LHCN-M2 (cell line): Measurements from ENCODE around the gene RADIL. TPM values are rescaled to one million over a fixed set of nuclear protein-coding genes. Genes with fewer than 3 reads are reported as not detected.

Experiments used
- DNase-seq: peaks from one replicate; pipeline ENCODE4 v3.0.0-alpha.2; 2012; ENCODE audit warnings: low read depth
- total RNA-seq: library from RNA; depleted of rRNA; stranded (reverse); fragments of >200 nt; gene quantifications from 2 replicates; pipeline ENCODE4 v1.2.3, GENCODE V29; 2014

The RADIL gene
- total RNA-seq, 1 experiment from 2014 or later = 2.5 TPM

DNA sequence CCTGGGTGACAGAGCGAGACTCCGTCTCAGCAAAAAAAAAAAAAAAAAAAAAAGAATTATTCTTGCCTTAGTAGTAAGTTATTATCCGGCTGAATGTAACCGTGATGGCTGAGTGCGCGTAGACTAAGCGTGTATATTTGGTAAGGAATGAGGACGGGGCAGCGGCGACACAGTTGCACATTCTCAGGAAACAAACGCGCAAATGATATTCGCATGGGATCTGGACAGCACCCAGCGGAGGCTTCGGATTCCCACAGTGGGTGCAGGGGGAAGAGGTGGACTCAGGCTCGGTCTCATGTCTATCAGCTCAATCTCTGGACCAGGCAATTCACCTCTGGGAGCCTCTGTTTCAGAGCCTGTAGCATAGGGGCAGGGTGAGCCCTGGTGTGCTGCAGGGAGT, 50.8 kb downstream of the RADIL start:
- no peak for DNase-seq

GRCh38 chr7:4831723-4832495, 51.6 kb downstream of the RADIL start:
- no peak for DNase-seq

DNA sequence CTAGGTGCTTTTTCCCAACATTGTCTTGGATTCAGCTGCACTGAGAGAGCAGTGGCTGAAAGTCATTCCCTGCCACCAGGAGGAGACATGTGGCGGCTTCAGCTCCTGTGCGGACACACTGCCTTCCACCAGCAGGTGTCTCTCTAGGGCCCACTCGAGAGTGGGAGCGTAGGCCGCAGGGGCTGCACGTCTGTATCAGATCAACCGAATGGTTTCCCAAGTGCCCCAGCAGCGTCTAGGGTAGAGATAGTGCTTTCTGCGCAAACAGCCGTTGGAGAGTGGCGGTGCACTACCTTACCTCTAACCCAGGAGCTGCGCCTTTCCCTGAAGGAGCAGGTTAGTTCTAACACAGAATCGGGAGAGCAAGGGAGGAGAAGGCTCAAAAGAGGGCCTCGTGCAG, 53.3 kb downstream of the RADIL start:
- DNase-seq = peak; percentile 10

DNA sequence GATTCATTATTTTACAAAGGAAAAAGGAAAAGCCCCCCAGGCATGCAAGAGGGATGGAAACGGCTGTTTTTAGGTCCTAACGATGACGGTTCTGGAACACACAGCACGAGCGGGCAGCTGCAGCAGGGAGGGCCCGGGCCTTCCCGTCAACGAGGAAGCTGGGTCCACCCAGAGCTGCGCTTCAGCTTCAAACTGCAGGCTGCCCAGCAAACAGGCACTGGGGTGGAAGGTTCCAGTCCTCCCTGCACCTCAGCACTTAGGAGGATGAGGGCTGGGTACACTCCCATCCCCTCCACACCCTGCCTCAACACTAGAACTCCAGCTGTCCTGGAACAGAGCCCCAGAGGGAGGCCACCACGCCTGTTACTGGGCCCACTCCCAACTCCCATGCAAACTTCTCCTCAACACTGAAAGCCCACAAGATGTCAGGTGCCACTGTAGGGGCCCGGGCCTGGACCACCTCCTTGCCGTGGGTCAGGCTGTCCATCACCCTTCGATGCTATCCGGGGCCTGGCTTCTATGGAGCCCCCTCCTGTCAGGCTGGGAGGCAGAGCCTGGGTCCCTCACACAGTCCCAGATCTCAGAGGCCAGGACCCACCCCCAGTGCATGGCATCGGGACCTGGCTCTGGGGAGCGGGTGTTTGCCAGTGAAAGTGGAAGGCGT, 54.7 kb downstream of the RADIL start:
- no peak for DNase-seq

DNA sequence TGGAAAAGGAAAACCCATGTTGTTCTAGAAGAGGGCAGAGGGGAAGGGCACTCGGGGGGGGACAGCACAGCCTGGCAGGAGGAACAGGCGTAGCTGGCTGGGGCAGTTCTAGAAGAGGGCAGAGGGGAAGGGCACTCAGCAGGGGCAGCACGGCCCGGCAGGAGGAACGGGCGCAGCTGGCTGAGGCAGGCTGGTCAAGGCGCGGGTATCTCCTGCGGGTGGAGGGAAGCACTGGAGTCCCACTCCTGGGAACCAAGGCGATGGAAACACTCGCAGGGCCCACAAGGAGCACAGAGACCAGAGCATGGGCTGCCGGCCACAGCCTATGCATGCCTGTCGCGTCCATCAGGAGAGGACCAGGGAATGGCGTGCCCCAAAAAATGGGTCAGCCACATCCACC, 58.4 kb downstream of the RADIL start:
- DNase-seq = no peak

- no peak for DNase-seq
Observed at GRCh38 chr7:4824120-4824775, 59.3 kb downstream of the RADIL start.

- DNase-seq = no peak
Observed at GRCh38 chr7:4823441-4824119, 59.9 kb downstream of the RADIL start.

DNA sequence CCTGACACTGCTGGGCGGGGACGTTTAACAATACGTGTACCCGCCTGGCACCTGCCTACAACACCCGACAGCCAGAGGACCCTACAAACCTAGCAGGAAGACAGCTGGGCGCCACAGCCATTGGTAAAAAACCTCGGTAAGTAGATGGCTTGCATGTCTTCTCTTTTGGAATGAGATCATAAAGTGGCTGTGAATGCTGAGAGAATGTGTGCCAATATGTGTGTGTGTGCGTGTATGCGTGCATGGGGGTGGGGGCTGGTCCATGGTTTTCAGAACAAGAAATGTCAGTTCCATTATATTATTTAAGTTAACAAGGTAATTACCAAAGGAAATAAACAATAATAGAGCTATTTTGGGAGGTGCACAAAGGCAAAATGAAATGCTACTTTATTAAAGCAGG, 60.8 kb downstream of the RADIL start:
- no peak for DNase-seq

- DNase-seq = no peak
Observed at GRCh38 chr7:4820967-4821471, 62.5 kb downstream of the RADIL start.

DNA sequence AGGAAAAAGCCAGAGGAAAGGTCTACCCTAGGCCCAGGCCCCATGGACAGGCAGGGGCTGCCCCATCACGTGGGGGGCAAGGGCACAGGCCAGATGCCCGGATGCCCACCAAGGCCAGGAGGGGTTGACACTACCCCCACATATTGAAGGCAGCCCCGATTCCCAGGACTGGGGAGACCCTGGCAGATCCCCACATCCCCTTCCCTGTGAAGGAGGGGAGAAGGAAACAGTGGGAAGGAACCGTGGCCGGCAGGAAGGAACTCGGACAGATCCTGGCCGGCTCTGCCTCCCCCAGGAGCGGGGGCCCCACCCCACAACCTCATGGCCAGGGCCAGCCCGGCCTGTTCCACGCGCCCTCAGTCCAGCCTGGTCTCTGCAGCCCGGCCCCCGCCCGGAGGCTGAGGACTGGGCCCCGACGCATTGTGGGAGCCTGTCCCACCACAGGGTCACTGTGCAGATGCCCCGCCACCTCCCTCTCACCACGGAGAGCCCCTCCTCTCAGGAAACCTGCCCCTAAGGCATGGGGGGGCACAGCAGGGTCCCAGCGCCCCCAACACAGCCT, 63.0 kb downstream of the RADIL start:
- DNase-seq = no peak

DNA sequence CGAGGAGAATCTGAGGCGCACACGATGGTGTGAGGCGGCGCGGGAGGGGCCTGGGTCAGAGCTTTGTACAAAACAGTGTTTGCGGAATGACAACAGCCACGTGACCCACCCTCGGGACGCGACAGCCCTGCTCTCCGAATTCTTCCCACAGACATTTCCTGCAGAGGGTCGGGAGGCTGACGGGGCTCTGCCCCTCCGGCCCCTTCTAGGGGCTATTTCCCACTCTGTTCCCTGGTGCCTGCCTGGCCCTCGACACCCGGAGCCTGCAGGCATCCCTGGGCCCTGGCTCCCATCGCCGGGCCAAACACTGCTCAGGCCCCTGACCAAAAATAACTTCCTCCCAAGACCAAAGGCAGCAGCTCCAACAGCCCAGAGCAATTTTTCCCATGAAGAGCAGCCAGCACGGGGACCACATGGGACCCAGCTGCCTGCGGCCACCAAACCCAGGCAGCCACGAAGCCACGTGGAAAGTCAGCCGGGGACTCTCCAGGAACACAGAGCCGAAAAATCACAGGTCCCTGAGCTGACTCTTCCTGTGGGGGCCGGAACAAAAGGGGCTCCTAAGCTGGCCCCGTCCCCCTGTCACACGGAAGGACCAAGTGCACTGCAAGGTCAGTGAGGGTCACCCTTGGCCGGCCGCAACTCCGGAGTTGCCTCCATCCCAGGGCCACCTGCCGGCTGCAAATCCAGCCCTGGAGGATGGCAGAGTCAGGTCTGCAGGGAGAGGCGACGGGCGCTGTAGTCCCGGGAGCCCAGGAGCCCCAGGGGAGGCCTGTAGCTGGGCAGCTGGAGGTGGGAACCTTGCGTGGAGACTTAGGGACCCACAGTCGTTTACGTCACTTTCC, 63.7 kb downstream of the RADIL start:
- no peak for DNase-seq

- no peak for DNase-seq
Observed at GRCh38 chr7:4818000-4818794, 65.3 kb downstream of the RADIL start.

GRCh38 chr7:4817178-4817901, 66.2 kb downstream of the RADIL start:
- no peak for DNase-seq

DNA sequence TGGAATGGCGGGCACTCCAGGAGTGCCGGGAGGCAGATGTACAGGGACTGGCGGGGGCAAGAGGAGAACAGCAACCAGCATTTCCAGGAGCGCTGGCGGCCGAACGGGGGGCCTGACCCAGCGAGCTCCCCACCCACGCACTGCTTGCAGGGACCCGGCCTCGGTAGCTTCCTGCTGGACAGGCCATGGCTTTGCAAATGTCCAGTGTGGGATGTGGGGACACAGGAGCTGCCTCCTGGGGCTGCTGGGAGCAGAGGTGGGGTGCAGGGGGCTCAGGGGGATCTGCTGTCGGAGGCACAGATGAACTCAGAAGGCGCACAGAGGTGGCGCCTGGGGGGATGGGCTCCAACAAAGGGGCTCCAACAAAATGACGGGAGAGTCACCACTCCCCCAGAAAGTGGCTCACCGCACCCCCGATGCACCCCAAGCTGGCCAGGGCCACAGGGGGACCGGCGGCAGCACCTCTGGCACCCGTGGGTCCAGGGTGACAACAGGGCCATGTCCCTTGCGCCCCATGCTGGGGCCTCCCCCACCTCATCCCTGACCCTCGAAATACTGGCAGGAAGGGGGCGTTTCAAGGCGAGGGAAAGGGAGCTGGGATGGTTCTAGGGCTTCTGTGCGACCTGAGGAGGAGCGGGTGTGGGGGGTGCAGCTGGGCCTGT, 67.0 kb downstream of the RADIL start:
- DNase-seq = no peak

DNA sequence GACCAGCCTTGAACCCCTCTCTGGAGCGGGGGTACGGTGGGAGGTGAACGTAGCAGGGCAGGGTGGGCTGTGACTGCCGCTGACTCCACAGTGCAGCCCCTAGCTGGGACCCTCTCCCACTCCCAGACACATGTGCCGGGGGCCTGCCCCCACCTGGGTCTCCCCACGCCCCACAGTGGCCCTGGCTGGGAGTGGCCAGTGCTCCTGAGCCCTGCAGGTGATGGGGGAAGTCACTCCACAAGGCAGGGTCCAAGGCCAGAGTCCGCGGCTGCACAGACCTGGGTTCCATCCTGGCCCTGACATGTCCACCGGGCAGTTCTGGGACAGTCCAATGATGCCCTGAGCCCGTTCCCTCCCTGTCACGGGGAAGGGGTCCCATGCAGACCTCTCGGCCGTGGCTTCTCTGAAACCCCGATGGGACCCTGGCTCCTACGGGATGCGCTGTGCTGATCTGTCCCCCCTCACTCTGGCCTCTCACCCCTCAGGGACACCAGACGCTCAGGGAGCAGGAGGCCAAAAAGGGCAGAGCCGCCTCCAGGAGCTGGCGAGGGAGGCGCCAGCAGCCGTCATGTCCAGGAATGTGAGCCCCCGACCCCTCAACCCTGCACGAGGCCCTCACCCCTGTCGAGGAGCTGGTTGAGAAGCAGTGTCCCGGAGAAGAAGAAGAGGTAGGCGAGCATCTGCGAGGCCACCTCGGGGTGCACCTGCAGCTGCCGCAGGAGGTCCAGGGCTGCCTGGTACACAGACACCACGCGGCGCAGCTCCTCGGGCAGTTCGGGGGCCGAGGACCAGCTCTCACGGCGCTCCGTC, 67.7 kb downstream of the RADIL start:
- no peak for DNase-seq

DNA sequence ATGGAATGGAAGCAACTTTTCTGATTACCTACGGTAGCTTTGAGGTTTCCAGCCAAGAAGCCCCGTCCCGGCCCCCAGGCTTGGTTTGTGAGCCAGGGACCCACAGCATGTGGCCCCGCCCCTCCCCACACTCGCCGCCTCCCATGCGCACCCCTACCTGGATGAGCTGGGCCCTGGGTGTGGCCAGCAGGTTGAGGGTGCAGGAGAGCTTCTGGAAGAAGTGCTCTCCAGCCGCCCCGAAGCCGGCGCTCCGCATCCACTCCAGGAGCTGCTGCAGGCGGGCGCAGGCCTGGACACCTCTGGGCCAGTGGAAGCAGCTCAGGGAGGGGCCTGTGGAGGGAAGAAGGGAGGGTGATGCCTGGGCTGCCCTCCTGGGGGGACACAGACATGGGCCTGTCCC, 68.4 kb downstream of the RADIL start:
- DNase-seq = no peak

DNA sequence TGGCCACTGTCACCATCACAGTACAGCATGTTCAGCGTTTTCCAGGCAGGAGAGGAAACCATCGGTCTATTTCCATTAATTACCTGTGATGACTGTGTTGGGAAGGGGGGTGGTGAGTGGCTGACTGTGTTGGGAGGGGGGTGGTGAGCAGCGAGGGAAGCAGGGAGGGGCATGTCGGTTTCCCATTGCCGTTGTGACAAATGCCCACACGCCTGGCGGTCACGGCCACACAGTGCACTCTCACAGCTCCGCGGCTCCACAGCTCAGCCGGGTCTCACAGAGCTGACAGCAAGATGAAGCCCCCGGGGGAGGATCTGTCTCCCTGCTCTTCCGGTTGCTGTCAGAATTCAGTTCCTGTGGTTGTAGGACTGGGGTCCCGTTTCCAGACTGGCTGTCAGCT, 69.1 kb downstream of the RADIL start:
- no peak for DNase-seq

DNA sequence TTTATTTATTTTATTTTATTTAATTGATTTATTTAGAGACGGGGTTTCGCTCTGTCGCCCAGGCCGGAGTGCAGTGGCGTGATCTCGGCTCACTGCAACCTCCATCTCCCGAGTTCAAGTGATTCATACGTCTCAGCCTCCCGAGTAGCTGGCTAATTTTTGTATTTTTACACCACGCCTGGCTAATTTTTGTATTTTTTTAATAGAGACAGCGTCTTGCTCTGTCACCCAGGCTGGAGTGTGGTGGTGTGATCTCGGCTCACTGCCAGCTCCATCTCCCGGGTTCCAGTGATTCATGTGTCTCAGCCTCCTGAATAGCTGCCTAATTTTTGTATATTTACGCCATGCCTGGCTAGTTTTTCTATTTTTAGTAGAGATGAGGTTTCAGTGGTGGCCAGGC, 73.8 kb downstream of the RADIL start:
- no peak for DNase-seq
